ENCODE data around the gene MFAP3L.

MFAP3L gene

GRCh38 chr4:169984745-169985144 lies 41.5 kb downstream of the MFAP3L start:
- no peak overlapping the region for H3K4me3 ChIP-seq (ENCODE audit: low read depth, low read length)
- no peak for TF ChIP-seq CTCF (IDR thresholded peaks at IDR 0.05; ENCODE audit: borderline replicate concordance, insufficient read depth, low read depth, low read length)

GRCh38 chr4:169984173-169984572 lies 42.0 kb downstream of the MFAP3L start:
- H3K4me3 ChIP-seq (ENCODE audit: low read depth, low read length) = no peak overlapping the region
- no peak for TF ChIP-seq CTCF (IDR thresholded peaks at IDR 0.05; ENCODE audit: borderline replicate concordance, insufficient read depth, low read depth, low read length)

- H3K4me3 ChIP-seq (ENCODE audit: low read depth, low read length) = no peak overlapping the region
- TF ChIP-seq CTCF (IDR thresholded peaks at IDR 0.05; ENCODE audit: borderline replicate concordance, insufficient read depth, low read depth, low read length) = no peak
Measured at GRCh38 chr4:169976951-169977350, 49.2 kb downstream of the MFAP3L start.

- H3K4me3 ChIP-seq (ENCODE audit: low read depth, low read length) = no peak overlapping the region
- TF ChIP-seq CTCF (IDR thresholded peaks at IDR 0.05; ENCODE audit: borderline replicate concordance, insufficient read depth, low read depth, low read length) = no peak
Measured at GRCh38 chr4:169975838-169976796, 50.1 kb downstream of the MFAP3L start.

- no peak overlapping the region for H3K4me3 ChIP-seq (ENCODE audit: low read depth, low read length)
- TF ChIP-seq CTCF (IDR thresholded peaks at IDR 0.05; ENCODE audit: borderline replicate concordance, insufficient read depth, low read depth, low read length) = no peak
Measured at GRCh38 chr4:169975131-169975837, 50.9 kb downstream of the MFAP3L start.

GRCh38 chr4:169971456-169972015 lies 54.7 kb downstream of the MFAP3L start:
- TF ChIP-seq CTCF (IDR thresholded peaks at IDR 0.05; ENCODE audit: borderline replicate concordance, insufficient read depth, low read depth, low read length) = no peak

More at GRCh38 chr4:169971456-169972015, 54.7 kb downstream of the MFAP3L start:
- H3K4me3 ChIP-seq (ENCODE audit: low read depth, low read length) = no peak overlapping the region
